T-helper 22 cell (primary cell): Measurements from ENCODE around the gene KIF5B.

Source experiments
- DNase-seq: peaks from one replicate; pipeline ENCODE4 v3.0.0-alpha.2; 2020; ENCODE audit warnings: low read depth

KIF5B gene

DNA sequence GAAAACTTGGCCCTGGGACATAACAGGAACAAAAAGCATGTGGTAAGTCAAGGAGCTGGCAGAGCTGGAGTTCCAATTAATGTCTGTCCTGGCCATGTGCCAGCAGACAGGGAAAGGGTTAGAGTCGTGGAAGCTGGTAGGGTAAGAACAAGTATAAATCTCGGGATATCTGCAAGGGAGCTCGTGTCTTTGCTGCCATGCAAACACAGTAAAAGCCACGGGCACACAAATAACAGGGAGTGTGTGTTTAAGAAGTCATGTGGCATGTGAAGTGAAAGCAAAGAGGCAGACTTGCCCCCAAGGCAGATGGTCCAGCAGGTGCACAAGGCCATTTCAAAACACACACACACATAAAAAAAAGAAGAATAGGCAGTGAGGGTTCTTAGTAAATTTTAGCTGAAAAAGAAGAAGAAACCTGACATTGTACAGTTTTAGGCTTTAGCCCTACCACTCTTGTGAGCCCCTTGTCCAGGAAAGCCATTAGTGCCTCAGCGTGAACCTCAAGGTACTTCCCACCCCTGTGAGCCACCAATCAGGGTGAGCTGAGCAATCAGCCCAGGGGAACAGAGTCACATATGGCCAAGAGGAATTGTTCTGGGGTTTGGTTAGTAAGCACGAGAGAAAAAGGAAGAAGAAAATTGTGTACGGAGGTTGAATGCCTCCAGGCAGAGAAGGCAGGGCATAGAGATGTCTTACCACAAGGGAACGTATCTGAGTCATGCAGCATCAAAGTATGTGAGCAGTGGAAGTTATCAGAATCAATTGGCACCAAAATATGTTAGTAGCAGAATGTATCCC is 94.7 kb downstream of the KIF5B start:
- no peak for DNase-seq

DNA sequence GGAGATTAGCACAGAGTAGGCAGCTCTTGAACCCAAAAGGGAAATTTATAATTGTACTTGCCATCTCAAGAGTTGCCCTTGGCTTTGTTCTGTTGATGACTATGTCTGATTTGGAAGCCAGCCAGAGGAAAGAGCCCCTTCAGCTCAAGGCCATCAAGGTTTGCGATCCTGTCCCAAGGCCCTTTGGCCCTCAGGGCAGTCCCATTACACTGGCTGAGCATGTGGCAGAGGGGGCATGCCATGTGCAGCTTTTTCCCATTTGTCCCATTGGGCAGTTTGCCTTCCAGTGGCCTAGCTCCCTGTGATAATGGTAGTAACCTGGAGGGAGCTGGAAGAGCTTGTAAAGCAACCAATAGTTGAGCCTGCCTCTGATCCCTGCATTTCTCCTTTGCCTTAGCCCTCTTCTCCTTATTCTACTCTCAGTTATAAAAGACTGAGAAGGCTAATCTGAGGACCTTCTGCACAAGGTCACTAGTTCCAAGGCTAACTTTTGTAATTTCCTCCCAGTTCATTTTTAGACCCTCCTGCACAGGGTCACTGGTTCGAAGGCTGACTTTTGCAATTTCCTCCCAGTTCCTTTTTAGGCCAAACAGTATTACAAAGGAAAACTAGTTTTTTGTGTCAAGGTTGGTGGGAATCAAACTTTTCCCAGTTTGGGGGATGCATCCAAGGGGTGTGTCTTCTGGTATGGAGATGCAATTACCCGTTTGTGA is 96.6 kb downstream of the KIF5B start:
- no peak for DNase-seq
